Occipital lobe (tissue), 2 donors: ENCODE data around the gene NOTO. TPM values are rescaled to one million over a fixed set of nuclear protein-coding genes. Genes with fewer than 3 reads are reported as not detected.
"Not testable (repeated sequence)": the region's sequence is repeated elsewhere in the genome, so short reads cannot be mapped to it uniquely, and the experiment has no call there.

Source experiments
- DNase-seq: peaks from one replicate; lab custom pipeline; 2025; lab: John Stamatoyannopoulos, UW
- total RNA-seq: library from RNA; depleted of rRNA; stranded (reverse); fragments of >200 nt; gene quantifications from one replicate; pipeline ENCODE4 v1.2.3, GENCODE V29; 2014

NOTO gene
- total RNA-seq, 1 donor from 2014 or later, result not detected

- no peak for DNase-seq
Measured at GRCh38 chr2:73197579-73197978, 4.8 kb upstream of the NOTO start.

- DNase-seq, result not testable (repeated sequence)
Measured at GRCh38 chr2:73200281-73200680, 2.1 kb upstream of the NOTO start.

GRCh38 chr2:73203055-73203681 lies 794 bp downstream of the NOTO start:
- DNase-seq, result no peak

- DNase-seq, result no peak
Measured at GRCh38 chr2:73205611-73206010, 3.2 kb downstream of the NOTO start.

GRCh38 chr2:73208258-73208657 lies 5.9 kb downstream of the NOTO start:
- no peak for DNase-seq

GRCh38 chr2:73210019-73210418 lies 7.6 kb downstream of the NOTO start:
- no peak for DNase-seq

- no peak for DNase-seq
Measured at GRCh38 chr2:73210696-73211095, 8.3 kb downstream of the NOTO start.

GRCh38 chr2:73212098-73212447 lies 9.7 kb downstream of the NOTO start:
- no peak for DNase-seq

- peak; percentile 35 for DNase-seq
Measured at GRCh38 chr2:73212448-73213176, 10.2 kb downstream of the NOTO start.

GRCh38 chr2:73214120-73215035 lies 12.0 kb downstream of the NOTO start, which contains the start of gene SMYD5:
SMYD5 (plus strand) TSS chr2:73214245; CDS start chr2:73214267, 22 bp downstream.
- DNase-seq, result peak; percentile 73

GRCh38 chr2:73215254-73215653 lies 12.9 kb downstream of the NOTO start:
- DNase-seq, result no peak

GRCh38 chr2:73217160-73217559 lies 14.8 kb downstream of the NOTO start:
- no peak for DNase-seq

GRCh38 chr2:73217826-73218225 lies 15.5 kb downstream of the NOTO start:
- DNase-seq, result no peak

GRCh38 chr2:73218298-73218697 lies 15.9 kb downstream of the NOTO start:
- DNase-seq, result no peak

- no peak for DNase-seq
Measured at GRCh38 chr2:73223821-73224220, 21.4 kb downstream of the NOTO start.

GRCh38 chr2:73225513-73226360 lies 23.4 kb downstream of the NOTO start:
- DNase-seq, result no peak

GRCh38 chr2:73227086-73227485 lies 24.7 kb downstream of the NOTO start:
- DNase-seq, result no peak

- DNase-seq, result no peak
Measured at GRCh38 chr2:73228631-73229030, 26.3 kb downstream of the NOTO start.

- DNase-seq, result no peak
Measured at GRCh38 chr2:73232403-73233153, 30.2 kb downstream of the NOTO start.

GRCh38 chr2:73233154-73233931 lies 31.0 kb downstream of the NOTO start, which contains the start of gene PRADC1:
PRADC1 (minus strand) TSS chr2:73233239; CDS start chr2:73233160, 79 bp downstream.
- peak; percentile 99 for DNase-seq
